ENCODE measurements around the gene ASCL4.

DNA sequence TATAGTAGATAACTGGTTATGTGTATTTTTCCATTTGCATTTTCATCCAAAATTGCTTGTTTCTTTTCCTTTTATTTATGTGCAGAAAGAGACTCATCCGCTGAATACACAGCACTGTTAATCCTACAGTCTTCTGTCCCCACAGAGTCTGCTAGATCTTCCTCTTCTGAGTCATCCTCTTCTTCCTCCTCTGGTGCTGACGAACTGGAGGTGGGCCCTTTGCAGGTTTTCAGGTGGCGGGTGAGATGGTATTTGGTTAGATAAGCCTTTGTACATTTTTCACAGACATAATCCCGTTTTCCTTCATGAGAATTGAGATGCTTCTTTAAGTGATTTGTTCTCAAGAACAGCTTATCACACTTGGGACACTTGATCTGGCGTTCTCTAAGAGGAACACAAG lies 40.4 kb upstream of the ASCL4 start:
- TF ChIP-seq, protein P1, sequence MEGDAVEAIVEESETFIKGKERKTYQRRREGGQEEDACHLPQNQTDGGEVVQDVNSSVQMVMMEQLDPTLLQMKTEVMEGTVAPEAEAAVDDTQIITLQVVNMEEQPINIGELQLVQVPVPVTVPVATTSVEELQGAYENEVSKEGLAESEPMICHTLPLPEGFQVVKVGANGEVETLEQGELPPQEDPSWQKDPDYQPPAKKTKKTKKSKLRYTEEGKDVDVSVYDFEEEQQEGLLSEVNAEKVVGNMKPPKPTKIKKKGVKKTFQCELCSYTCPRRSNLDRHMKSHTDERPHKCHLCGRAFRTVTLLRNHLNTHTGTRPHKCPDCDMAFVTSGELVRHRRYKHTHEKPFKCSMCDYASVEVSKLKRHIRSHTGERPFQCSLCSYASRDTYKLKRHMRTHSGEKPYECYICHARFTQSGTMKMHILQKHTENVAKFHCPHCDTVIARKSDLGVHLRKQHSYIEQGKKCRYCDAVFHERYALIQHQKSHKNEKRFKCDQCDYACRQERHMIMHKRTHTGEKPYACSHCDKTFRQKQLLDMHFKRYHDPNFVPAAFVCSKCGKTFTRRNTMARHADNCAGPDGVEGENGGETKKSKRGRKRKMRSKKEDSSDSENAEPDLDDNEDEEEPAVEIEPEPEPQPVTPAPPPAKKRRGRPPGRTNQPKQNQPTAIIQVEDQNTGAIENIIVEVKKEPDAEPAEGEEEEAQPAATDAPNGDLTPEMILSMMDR (IDR thresholded peaks at IDR 0.05), result no peak
- TF ChIP-seq POLR2A (IDR thresholded peaks at IDR 0.05), result no peak

Measured in uterus (tissue), 2 donors.